ENCODE data around the gene IL17C. TPM values are rescaled to one million over a fixed set of nuclear protein-coding genes. Genes with fewer than 3 reads are reported as not detected.
A peak's percentile ranks its signal among the peaks of the same experiment; 100 is the strongest.

IL17C gene
- total and polyA plus RNA-seq, 2 donors (not counting 1 experiment from before 2014, with no cell fraction given): 1.3 to 1.5 TPM

GRCh38 chr16:88654363-88655052 lies 16.1 kb downstream of the IL17C start:
- H3K9me3 Mint-ChIP-seq (ENCODE audit: insufficient read depth): no peaks in the 10 kb centered on the region
- H3K4me1 ChIP-seq (ENCODE audit: control insufficient read depth in 2 of 2, insufficient read depth in 2 of 2, low read length in 2 of 2): peaks cover 15 to 28% of the 10 kb centered on the region in 2 donors
- H3K4me2 ChIP-seq (replicated peaks; ENCODE audit: low read depth, low read length, poor library complexity, severe bottlenecking): no peak overlapping the region
- ATAC-seq (ENCODE audit: low read depth) (no peak), DNase-seq (no peak)
- H3K79me2 ChIP-seq (ENCODE audit: control insufficient read depth, insufficient read depth, low read length): peaks cover 54% of the 10 kb centered on the region
- peaks cover 0 to 17% of the 10 kb centered on the region in 2 experiments for H3K36me3 ChIP-seq (replicated peaks in 1 of 2; ENCODE audit: control extremely low read depth in 1 of 2, control insufficient read depth in 1 of 2, extremely low read depth in 1 of 2, insufficient read depth in 2 of 2, low read length in 1 of 2)
- CTCF ChIA-PET: no interaction called here
- no peak overlapping the region for H2AFZ ChIP-seq (ENCODE audit: insufficient read depth, low read depth, low read length, poor library complexity, severe bottlenecking)
- intact Hi-C loops (cut with micrococcal nuclease): no loop called here
- TF ChIP-seq EZH2 (IDR thresholded peaks at IDR 0.05; ENCODE audit: borderline replicate concordance, insufficient read depth, low read depth, low read length, poor library complexity, severe bottlenecking) (no peak), CTCF (IDR thresholded peaks at IDR 0.05) (no peak)
- H3K27ac Mint-ChIP-seq: peak overlapping the region; percentile 15
- no peak overlapping the region for H3K4me3 Mint-ChIP-seq
- H3K4me3 ChIP-seq (ENCODE audit: control extremely low read depth in 1 of 5, extremely low read depth in 1 of 5, insufficient read depth in 1 of 5, low read depth in 2 of 5, low read length in 4 of 5): no peak overlapping the region
- no peaks in the 10 kb centered on the region for H3K27me3 Mint-ChIP-seq
- no peaks in the 10 kb centered on the region for H3K27me3 ChIP-seq (replicated peaks in 1 of 4; ENCODE audit: control extremely low read depth in 1 of 4, control insufficient read depth in 3 of 4, insufficient read depth in 4 of 4, low read length in 3 of 4)
- POLR2A ChIA-PET: no interaction called here
- 91% methylated on average over 26 of the region's 28 CpGs for WGBS (ENCODE audit: insufficient coverage)
- peaks cover 19% of the 10 kb centered on the region for H3K4me1 Mint-ChIP-seq
- peaks cover 18% of the 10 kb centered on the region for H4K20me1 ChIP-seq (ENCODE audit: control insufficient read depth, insufficient read depth, low read length, poor library complexity, severe bottlenecking)
- H3K27ac ChIP-seq (ENCODE audit: low read length in 2 of 2): no peak overlapping the region
- H3K9me3 ChIP-seq (ENCODE audit: control extremely low read depth in 1 of 3, control insufficient read depth in 2 of 3, insufficient read depth in 1 of 3, low read length in 2 of 3): no peaks in the 10 kb centered on the region
- H3K9ac ChIP-seq (ENCODE audit: low read length): no peak overlapping the region

DNA sequence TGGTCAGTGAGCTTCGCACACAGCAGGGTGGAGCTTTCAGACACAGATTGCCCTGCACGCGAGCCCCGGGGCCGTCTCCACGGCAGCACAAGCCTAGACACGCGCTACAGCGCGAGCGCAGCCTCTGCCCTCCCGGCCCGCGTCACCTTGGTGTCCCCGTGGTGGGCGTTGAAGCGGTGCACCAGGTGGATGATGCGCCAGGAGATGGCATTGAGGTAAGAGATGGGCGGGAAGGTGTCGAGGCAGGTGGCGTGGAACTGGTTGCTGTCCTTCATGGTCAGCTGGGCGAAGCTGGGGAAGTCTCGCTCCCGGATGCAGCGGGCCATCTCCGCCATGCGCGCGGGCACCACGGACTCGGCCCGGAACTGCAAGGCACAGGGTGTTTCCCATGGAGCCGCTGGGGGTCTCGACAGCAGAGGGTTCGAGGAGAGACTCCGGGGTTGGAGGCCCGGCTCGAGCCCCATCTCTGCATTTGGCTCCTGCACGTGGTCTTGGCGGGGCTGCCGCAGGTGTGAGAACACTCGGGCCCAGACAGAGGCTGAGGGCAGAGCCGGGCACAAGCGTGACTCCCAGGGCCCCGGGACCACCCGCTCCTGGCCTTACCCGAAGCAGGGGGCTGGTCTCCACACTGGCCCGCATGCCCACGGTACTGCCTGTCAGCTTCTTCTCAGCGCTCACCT lies 16.8 kb downstream of the IL17C start:
- ATAC-seq (ENCODE audit: low read depth) (no peak), DNase-seq (no peak)
- TF ChIP-seq CTCF (IDR thresholded peaks at IDR 0.05) (no peak), EZH2 (IDR thresholded peaks at IDR 0.05; ENCODE audit: borderline replicate concordance, insufficient read depth, low read depth, low read length, poor library complexity, severe bottlenecking) (no peak)
- CTCF ChIA-PET: no interaction called here
- no peak overlapping the region for H3K27ac Mint-ChIP-seq
- Histone ChIP-seq H3K4me2 (replicated peaks; ENCODE audit: low read depth, low read length, poor library complexity, severe bottlenecking) (no peak overlapping the region), H3K36me3 (replicated peaks in 1 of 2; ENCODE audit: control extremely low read depth in 1 of 2, control insufficient read depth in 1 of 2, extremely low read depth in 1 of 2, insufficient read depth in 2 of 2, low read length in 1 of 2) (peaks cover 0 to 18% of the 10 kb centered on the region in 2 experiments), H3K4me3 (ENCODE audit: control extremely low read depth in 1 of 5, extremely low read depth in 1 of 5, insufficient read depth in 1 of 5, low read depth in 2 of 5, low read length in 4 of 5) (no peak overlapping the region), H3K9ac (ENCODE audit: low read length) (no peak overlapping the region), H3K9me3 (ENCODE audit: control extremely low read depth in 1 of 3, control insufficient read depth in 2 of 3, insufficient read depth in 1 of 3, low read length in 2 of 3) (no peaks in the 10 kb centered on the region), H2AFZ (ENCODE audit: insufficient read depth, low read depth, low read length, poor library complexity, severe bottlenecking) (no peak overlapping the region), H3K79me2 (ENCODE audit: control insufficient read depth, insufficient read depth, low read length) (peaks cover 54% of the 10 kb centered on the region), H3K4me1 (ENCODE audit: control insufficient read depth in 2 of 2, insufficient read depth in 2 of 2, low read length in 2 of 2) (peaks cover 12 to 23% of the 10 kb centered on the region in 2 donors), H4K20me1 (ENCODE audit: control insufficient read depth, insufficient read depth, low read length, poor library complexity, severe bottlenecking) (peaks cover 11% of the 10 kb centered on the region), H3K27me3 (replicated peaks in 1 of 4; ENCODE audit: control extremely low read depth in 1 of 4, control insufficient read depth in 3 of 4, insufficient read depth in 4 of 4, low read length in 3 of 4) (no peaks in the 10 kb centered on the region), H3K27ac (ENCODE audit: low read length in 2 of 2) (no peak overlapping the region)
- POLR2A ChIA-PET: no interaction called here
- H3K27me3 Mint-ChIP-seq: no peaks in the 10 kb centered on the region
- 96% methylated on average over 50 of the region's 50 CpGs for WGBS (ENCODE audit: insufficient coverage)
- intact Hi-C loops (cut with micrococcal nuclease): no loop called here
- no peaks in the 10 kb centered on the region for H3K9me3 Mint-ChIP-seq (ENCODE audit: insufficient read depth)
- H3K4me1 Mint-ChIP-seq: peaks cover 19% of the 10 kb centered on the region
- H3K4me3 Mint-ChIP-seq: no peak overlapping the region

All from B cell (primary cell).